HT-29 (cell line): ENCODE data around the gene WASHC3. TPM values are rescaled to one million over a fixed set of nuclear protein-coding genes. Genes with fewer than 3 reads are reported as not detected.

ENCODE experiments used
- DNase-seq: peaks from one replicate; pipeline ENCODE4 v3.0.0-alpha.2; 2015; ENCODE audit warnings: low spot score
- total RNA-seq: library from RNA; depleted of rRNA; stranded (reverse); fragments of >200 nt; shearing (Covaris generic); gene quantifications from 2 replicates; pipeline ENCODE4 v1.2.3, GENCODE V29; 2014; rRNA removed

Gene WASHC3
- total RNA-seq, 1 experiment from 2014 or later: 19.3 TPM

DNA sequence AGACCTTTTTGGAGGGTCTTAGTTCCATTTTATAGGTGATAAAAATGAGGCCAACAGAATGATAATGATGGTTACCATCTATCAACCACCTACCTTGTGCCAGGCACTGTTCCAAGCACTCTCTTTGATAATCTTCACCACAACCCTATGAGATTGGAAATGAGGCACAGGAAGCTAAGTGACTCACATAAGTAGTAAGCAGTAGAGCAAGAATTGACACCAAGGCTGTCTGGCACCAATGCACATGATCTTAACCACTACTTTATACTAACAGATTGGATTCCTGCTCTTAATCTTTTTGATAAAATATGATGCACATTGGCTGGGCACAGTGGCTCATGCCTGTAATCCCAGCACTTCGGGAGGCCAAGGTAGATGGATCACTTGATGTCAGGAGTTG is 93.0 kb downstream of the WASHC3 start:
- no peak for DNase-seq

DNA sequence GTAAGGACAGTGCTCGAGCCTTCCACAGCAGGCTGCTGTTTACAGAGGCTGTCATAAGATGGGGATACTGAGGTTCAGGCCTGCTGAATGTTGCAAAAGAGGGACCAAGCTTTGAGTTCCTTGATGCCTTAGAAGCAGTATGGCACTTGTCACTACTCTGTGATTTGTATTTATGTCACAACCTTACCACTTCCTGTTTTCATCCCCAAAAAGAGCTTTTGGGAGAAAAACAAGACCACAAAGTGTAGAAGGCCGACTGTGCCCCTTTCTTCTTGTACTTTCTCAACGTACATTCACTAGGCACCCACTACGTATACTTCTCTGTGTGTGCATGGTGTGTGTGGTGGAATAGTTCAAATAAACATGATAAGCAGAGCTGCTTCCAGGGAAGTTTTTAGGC is 94.3 kb downstream of the WASHC3 start:
- DNase-seq: no peak

DNA sequence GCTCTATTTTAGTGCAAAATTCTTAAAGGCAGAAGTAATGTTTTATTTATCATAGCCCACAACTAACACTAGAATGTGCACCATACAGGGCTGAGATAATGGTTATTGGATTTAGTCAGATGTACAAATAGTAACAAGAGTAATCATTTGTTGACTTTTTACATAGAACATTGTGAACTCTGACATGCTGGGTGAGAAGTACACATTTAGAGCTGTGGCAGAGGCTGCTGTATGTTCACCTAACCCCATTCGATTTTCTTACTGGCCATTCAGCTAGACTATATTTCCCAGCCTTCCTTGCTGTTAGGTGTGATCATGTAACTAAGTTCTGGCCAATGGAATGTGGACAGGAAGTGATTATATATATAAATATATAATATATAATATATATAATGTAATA is 95.3 kb downstream of the WASHC3 start:
- no peak for DNase-seq

DNA sequence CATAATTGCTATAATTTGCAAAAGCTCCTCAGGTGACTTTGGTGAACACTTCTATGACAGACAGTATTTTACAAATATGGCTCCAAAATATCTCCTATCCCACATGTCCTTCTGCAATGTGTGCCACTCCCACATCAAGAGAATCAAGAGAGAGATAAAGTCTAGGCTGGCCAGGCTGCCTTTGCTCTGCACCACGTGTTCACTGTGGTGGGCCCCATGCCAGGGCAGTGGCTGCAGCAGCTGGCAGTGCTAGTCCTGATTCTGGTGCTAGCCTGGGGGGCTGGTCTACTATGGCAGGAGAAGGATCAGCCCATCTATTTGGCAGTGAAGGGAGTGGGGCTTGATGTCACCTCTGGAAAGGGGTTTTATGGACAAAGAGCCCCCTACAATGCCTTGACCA is 98.1 kb downstream of the WASHC3 start:
- DNase-seq: no peak

Other genes with a start within 250 kb of the WASHC3 start
- gene GNPTAB, start 231.0 kb downstream of the WASHC3 start, total RNA-seq: 6.1 and 12.7 TPM in 2 replicates
- 1.1 and 1.4 TPM in 2 replicates for gene DRAM1, start 184.4 kb downstream of the WASHC3 start, total RNA-seq
- 22.7 and 25.0 TPM in 2 replicates for gene NUP37, start 58.1 kb upstream of the WASHC3 start, total RNA-seq
- 11.5 and 13.0 TPM in 2 replicates for gene PARPBP, start 58.2 kb upstream of the WASHC3 start, total RNA-seq
- not detected in 2 replicates for gene PMCH, start 135.8 kb upstream of the WASHC3 start, total RNA-seq